Gastrocnemius medialis (tissue), 4 donors: Measurements from ENCODE around the gene TBRG4. TPM values are rescaled to one million over a fixed set of nuclear protein-coding genes. Genes with fewer than 3 reads are reported as not detected.
A peak's percentile ranks its signal among the peaks of the same experiment; 100 is the strongest.

Source experiments
- ATAC-seq, 2 donors: fragments of 150-250 bp; one replicate each; pipeline ENCODE4 v1.9.1; 2016
- DNase-seq, 2 donors: peaks; one replicate each; pipeline ENCODE4 v3.0.0-alpha.2; 2019
- H3K27ac ChIP-seq, 4 donors: fragments of 200-600 bp; sonication (generic); 1 replicate in 1 of 4; 2 replicates in 3 of 4; pipeline ENCODE4 v1.5.1; 2016 to 2018; ENCODE audit warnings: mild to moderate bottlenecking in 2 of 4, moderate library complexity in 1 of 4
- H3K27me3 ChIP-seq, 3 donors: fragments of 200-600 bp; sonication (generic) in 2 of 3; 1 replicate in 1 of 3; 2 replicates in 2 of 3; pipeline versions ENCODE4 v1.5.1 to v1.6.0; 2016 to 2019; ENCODE audit warnings: mild to moderate bottlenecking in 1 of 3, moderate library complexity in 1 of 3
- H3K36me3 ChIP-seq, 2 donors: fragments of 200-600 bp; sonication (generic) in 1 of 2; one replicate each; pipeline ENCODE4 v1.5.1; 2017 to 2018
- H3K4me1 ChIP-seq, 2 donors: fragments of 200-600 bp; sonication (generic) in 1 of 2; one replicate each; pipeline ENCODE4 v1.5.1; 2016 to 2017; ENCODE audit warnings: mild to moderate bottlenecking in 2 of 2
- H3K4me3 ChIP-seq, 4 donors: fragments of 200-600 bp; sonication (generic) in 3 of 4; 1 replicate in 1 of 4; 2 replicates in 3 of 4; pipeline ENCODE4 v1.5.1; 2016 to 2019; ENCODE audit warnings: mild to moderate bottlenecking in 2 of 4
- H3K9me3 ChIP-seq, 3 donors: fragments of 200-600 bp; sonication (generic) in 2 of 3; 1 replicate in 1 of 3; 2 replicates in 2 of 3; pipeline ENCODE4 v1.5.1; 2016 to 2019
- CTCF ChIP-seq, 5 experiments: fragments of 450-650 bp in 3 of 5; fragments of 200-600 bp in 2 of 5; sonication (generic) in 2 of 5; IDR thresholded peaks in 4 of 5; conservative IDR thresholded peaks in 1 of 5; 1 replicate in 4 of 5; 2 replicates in 1 of 5; pipeline ENCODE4 v1.5.1; 2016 to 2019; ENCODE audit warnings: antibody characterized with exemption in 5 of 5, mild to moderate bottlenecking in 3 of 5, moderate library complexity in 3 of 5
- POLR2A ChIP-seq, 2 donors: fragments of 450-650 bp; IDR thresholded peaks; one replicate each; pipeline ENCODE4 v1.6.1; 2017; ENCODE audit warnings: antibody characterized with exemption in 2 of 2, mild to moderate bottlenecking in 2 of 2, moderate library complexity in 2 of 2
- in situ Hi-C, 4 donors: fragments of 200-750 bp; cut with MboI; loops; one replicate each; pipeline versions ENCODE4 v1.15.0 to v1.8.0; 2017; ENCODE audit warnings: low sequenced_read_pairs in 4 of 4
- intact Hi-C: fragments of 100-400 bp; cut with DNase I; formaldehyde crosslinking; loops from one replicate; pipeline ENCODE4 v1.15.1; 2023; ENCODE audit warnings: low total_unique reads
- total RNA-seq, 4 donors: library from RNA; depleted of rRNA; stranded (reverse); fragments of >200 nt; gene quantifications; one replicate each; pipeline versions ENCODE4 v1.1.0 to v1.2.3, GENCODE V29; 2016

Gene TBRG4
- total RNA-seq, 4 donors from 2014 or later, result 74.3 to 105 (median 92.7) TPM

DNA sequence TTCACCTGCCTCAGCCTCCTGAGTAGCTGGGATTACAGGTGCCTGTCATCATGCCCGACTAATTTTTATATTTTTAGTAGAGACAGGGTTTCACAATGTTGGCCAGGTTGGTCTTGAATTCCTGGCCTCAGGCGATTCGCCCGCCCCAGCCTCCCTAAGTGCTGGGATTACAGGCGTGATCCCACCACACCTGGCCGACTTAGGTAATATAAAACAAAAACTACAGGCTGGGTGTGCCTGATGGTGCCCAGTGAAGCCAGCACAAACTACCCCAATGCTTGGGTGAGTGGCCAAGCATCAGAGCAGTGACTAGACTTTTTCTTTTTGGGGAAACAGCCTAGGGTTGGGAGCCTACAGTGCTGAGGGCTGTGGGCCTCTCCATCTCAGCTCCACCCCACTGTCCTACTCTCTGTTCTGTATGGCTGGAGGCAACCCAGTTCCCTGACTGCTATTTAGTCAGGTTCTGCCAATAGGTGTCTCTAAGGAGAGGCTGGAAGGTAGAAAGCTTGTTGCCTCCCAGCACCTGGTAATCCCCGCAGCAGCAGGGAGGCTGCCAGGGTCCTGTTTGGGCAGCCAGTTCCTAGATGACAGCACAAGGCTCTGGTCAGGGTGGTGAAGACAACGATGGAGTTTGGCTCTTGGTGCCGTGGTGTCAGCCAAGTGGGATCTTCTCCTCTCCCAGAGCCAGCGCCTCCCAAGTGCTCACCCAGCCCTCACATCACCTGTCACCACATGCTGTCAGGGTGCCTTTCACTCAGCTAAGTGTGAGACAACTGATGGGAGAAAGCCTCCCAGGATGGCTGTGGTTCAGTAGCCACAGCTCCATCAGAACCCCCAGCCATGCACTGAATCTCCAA lies 12.3 kb downstream of the TBRG4 start:
- no peaks in the 10 kb centered on the region for H3K27me3 ChIP-seq
- H3K4me3 ChIP-seq, result no peak overlapping the region
- H3K9me3 ChIP-seq, result no peaks in the 10 kb centered on the region
- peak overlapping the region in 1 of 4 donors; percentile 16 for H3K27ac ChIP-seq
- no peak for ATAC-seq
- TF ChIP-seq CTCF (IDR thresholded peaks at IDR 0.05 in 4 of 5, conservative IDR thresholded peaks at IDR 0.05 in 1 of 5) (no peak), POLR2A (IDR thresholded peaks at IDR 0.05) (no peak)
- no peaks in the 10 kb centered on the region for H3K4me1 ChIP-seq
- no peak for DNase-seq
- in situ Hi-C loops, result no loop called here
- peaks cover 5 to 62% of the 10 kb centered on the region in 2 donors for H3K36me3 ChIP-seq
- intact Hi-C loops, result no loop called here

DNA sequence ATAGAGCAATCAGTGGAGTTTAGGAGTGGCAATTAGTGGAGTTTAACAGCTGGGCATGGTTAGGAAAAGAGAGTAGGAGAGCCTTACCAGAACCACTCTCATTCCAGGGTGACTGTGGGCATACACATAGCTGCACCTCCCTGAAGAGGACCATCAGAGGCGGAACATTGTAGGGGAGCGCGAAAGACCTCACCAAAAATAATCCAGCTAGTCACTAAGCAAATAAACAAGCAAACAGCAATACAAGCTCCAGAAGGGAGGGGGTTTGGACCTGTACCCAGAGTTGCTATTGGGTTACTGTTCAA lies 18.6 kb downstream of the TBRG4 start:
- DNase-seq (no peak), ATAC-seq (no peak)
- intact Hi-C loops (no loop called here), in situ Hi-C loops (no loop called here)
- no peaks in the 10 kb centered on the region for H3K9me3 ChIP-seq
- H3K27me3 ChIP-seq, result peaks cover 0 to 4% (median 0%) of the 10 kb centered on the region in 3 donors
- no peaks in the 10 kb centered on the region for H3K4me1 ChIP-seq
- H3K27ac ChIP-seq, result no peak overlapping the region
- no peak overlapping the region for H3K4me3 ChIP-seq
- peaks cover 0 to under 1% of the 10 kb centered on the region in 2 donors for H3K36me3 ChIP-seq
- TF ChIP-seq CTCF (IDR thresholded peaks at IDR 0.05 in 4 of 5, conservative IDR thresholded peaks at IDR 0.05 in 1 of 5) (no peak), POLR2A (IDR thresholded peaks at IDR 0.05) (no peak)

GRCh38 chr7:45092100-45092930 lies 19.2 kb downstream of the TBRG4 start:
- Histone ChIP-seq H3K27ac (no peak overlapping the region), H3K4me1 (no peaks in the 10 kb centered on the region), H3K27me3 (peaks cover 0 to 4% (median 0%) of the 10 kb centered on the region in 3 donors), H3K9me3 (no peaks in the 10 kb centered on the region), H3K36me3 (no peaks in the 10 kb centered on the region), H3K4me3 (no peak overlapping the region)
- ATAC-seq (no peak), DNase-seq (no peak)
- intact Hi-C loops, result no loop called here
- in situ Hi-C loops, result no loop called here
- TF ChIP-seq CTCF (IDR thresholded peaks at IDR 0.05 in 4 of 5, conservative IDR thresholded peaks at IDR 0.05 in 1 of 5) (no peak), POLR2A (IDR thresholded peaks at IDR 0.05) (no peak)

DNA sequence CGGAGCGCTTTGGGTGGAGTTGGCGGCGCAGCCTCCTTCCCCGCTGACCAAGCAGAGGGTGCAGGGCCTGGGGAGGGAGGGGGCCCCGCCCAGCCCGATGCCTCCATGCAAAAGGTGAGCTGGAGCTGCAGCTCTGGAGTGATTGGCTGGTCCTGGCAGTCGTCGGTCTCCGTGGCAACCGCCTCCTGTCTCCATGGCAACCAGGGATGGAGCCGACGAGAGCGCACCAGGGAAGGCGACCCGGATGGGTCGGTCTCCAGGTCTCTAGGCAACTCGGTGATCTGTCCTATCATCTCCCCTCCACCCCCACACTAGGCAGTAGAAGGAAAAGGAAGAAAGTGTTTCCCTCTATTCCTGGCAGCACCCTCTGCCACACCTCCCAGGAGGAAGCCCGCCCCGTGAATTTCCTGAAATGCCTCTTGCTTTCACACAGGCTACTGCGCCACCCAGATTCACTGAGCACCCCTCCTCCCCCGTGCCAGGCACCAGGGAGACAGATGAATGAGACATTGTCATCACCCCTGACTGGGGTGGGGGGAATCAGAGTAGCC lies 22.1 kb downstream of the TBRG4 start:
- H3K4me3 ChIP-seq, result peak overlapping the region; percentile 60 to 74 (median 65)
- H3K36me3 ChIP-seq, result no peaks in the 10 kb centered on the region
- peak overlapping the region in 1 of 4 donors; percentile 54 for H3K27ac ChIP-seq
- DNase-seq, result peak in 1 of 2 donors; percentile 15
- intact Hi-C loops, result no loop called here
- peaks cover 0 to 4% (median 0%) of the 10 kb centered on the region in 3 donors for H3K27me3 ChIP-seq
- in situ Hi-C loops, result no loop called here
- no peaks in the 10 kb centered on the region for H3K4me1 ChIP-seq
- no peaks in the 10 kb centered on the region for H3K9me3 ChIP-seq
- TF ChIP-seq POLR2A (IDR thresholded peaks at IDR 0.05), result no peak
- TF ChIP-seq CTCF (IDR thresholded peaks at IDR 0.05 in 4 of 5, conservative IDR thresholded peaks at IDR 0.05 in 1 of 5), result no peak
- ATAC-seq, result peak in 1 of 2 donors; percentile 15
